Smooth muscle cell of the umbilical artery (primary cell): ENCODE results near the gene ACAT2. TPM values are rescaled to one million over a fixed set of nuclear protein-coding genes. Genes with fewer than 3 reads are reported as not detected.

Experiments
- total RNA-seq: library from RNA; depleted of rRNA; stranded (reverse); fragments of >200 nt; gene quantifications from 2 replicates; pipeline ENCODE4 v1.2.3, GENCODE V29; 2014

ACAT2 gene
- total RNA-seq: 41.0 and 57.5 TPM in 2 replicates

DNA sequence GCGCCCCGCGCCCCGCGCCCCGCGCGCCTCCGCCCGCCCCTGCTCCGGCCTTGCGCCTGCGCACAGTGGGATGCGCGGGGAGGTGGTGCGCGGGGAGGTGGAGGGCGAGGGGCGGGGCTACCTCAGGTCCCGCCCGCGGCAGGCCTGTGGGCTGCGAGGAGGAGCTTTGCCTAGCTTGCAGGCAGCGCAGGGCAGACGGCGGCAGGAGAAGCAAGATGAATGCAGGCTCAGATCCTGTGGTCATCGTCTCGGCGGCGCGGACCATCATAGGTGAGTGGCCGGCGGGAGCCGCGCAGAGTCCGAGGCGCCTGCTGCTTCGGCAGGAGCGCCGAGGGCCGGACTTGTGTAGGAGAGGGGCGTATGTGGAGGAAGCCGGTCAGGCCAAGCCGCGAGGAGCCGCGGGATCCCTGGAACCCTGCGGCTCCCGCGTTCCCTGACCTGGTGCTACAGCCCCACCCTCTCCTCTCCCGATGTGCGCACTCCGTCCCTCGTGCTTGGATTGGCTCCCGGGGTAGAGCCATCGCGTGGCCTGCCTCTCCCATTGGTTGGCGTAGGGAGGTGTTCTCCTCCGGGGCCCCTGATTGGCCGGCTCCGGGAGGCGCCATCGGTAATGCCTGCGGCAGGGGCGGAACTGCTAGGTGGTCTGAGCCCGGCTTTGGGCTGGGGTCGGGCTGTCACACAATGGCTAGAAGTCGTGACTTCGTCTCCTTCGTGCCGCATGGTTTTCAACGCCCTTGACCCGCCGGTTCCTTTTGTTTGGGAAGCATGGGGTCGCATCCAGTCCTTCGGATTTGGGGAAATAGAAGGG is at the start of gene ACAT2:
TSS of gene ACAT2 (plus strand) at position 173 of the 808 bp plus-strand sequence. CDS start at position 216, 43 bp downstream.

DNA sequence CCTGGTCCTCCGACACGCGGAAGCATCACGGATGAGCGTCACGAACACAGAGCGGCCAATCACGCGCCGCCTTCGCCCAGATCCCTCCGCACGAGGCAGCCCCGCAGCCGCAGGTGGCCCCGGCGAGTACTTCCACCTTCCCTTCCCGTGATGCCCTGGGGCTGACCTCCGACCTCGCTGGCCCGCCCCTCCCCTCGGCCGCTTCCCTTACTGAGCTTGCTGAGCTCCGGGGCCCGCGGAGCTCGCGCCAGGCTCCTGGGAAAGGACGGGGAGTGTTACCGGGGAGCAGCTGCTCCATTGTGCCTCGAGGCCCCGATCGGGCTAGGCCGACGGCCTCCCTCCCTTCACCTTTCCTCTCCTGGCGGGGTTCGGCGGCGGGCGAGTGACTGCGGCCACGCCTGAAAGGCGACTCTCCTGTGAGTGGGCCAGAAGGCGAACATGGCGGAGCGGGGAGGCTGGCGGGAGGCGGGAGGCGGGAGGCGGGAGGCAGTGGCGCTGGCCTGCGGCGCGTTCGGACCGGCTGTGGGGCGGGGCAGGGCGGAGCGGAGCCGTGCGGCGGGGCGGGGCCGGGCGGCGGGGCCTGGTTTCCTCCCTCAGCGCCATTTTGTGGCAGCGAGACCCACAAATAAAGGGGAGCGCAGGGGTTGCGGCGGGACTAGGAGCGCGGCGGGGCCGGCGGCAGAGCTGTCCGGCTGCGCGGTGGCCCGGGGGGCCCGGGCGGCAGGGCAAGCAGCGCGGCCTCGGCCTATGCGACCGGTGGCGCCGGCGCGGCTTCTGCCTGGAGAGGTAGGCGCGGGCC is 34.7 kb upstream of the ACAT2 start, which contains the start of gene WTAP:
TSS of gene WTAP (plus strand) at position 589 of the 799 bp plus-strand sequence. CDS start 8,760 bp downstream, outside the sequence.

DNA sequence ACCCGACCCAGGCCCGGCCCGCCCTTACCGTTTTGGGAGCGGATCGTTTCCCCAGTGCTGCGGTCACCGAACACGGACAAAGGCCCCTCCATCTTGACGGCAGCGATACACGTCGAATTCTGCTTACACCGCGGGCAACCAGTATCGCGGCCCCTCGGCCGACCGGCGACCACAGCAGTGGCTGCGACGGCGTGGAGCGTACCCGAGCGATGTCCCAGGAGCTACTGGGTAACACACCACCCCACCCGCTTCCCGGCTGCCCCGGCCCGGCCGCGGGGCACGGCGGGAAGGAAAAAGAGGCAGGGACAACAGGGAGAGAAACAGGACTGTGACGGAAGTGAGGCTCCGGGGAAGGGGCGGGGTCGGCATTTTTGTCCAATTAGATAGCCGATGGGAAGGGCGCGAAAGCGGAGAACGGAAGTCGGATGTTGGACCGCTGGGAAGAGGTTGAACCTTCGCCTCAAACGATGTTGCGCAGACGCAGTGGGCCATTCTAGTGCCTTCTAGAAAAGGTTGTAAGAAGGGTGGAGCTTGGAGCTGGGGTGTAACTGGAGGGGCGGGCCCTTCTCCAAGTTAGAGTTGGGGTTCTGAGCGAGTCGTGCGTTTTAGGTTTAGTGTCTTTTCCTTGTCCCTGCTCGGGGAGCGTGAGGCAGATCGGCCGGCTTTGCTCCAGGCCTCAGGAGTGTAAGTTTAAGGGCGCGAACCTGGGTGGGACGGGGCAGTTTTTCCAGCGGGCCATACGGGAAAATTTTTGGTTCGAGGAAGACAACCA is 27.7 kb downstream of the ACAT2 start, which contains the start of gene TCP1:
TSS of gene TCP1 (minus strand) at position 226 of the 772 bp plus-strand sequence. CDS start at position 92, 134 bp downstream.

DNA sequence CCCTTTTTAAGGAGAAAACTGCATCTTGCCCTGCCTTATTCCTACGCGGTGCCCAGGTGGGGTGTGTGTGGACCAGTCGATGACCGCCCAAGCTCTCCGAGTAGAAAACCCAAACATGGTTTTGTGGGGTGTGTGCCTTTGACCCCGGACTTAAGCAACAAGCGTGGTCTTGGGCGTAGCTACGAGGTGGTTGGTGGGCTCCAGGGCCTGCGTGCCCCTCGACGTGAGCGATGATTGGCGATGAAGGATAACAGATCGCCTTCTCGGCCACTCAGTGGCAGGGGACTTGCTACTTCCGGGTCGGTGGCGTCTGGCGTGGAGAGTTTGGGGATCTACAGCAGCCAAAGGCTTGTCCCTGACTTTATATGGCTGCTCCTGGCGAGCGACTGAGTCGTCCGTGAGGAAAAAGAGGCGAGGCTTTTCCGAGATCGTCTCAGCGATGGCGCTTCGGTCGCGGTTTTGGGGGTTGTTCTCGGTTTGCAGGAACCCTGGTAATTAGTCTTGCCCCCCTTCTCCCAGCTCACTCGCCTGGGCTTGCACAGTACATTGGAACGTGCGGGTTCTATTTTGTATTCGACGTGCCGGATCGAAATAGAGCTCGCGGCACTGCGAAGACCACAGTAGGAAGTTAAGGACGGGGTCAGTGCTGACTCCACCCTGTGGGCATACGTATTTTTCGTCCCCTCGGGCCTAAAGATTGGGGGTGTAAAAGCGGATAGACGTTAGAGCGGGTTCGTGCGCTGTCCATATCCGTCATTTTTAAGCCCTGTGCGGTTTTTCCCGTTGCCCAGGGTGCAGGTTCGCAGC is 28.5 kb downstream of the ACAT2 start, which contains the start of gene MRPL18:
TSS of gene MRPL18 (plus strand) at position 319 of the 807 bp plus-strand sequence. CDS start at position 440, 121 bp downstream.

DNA sequence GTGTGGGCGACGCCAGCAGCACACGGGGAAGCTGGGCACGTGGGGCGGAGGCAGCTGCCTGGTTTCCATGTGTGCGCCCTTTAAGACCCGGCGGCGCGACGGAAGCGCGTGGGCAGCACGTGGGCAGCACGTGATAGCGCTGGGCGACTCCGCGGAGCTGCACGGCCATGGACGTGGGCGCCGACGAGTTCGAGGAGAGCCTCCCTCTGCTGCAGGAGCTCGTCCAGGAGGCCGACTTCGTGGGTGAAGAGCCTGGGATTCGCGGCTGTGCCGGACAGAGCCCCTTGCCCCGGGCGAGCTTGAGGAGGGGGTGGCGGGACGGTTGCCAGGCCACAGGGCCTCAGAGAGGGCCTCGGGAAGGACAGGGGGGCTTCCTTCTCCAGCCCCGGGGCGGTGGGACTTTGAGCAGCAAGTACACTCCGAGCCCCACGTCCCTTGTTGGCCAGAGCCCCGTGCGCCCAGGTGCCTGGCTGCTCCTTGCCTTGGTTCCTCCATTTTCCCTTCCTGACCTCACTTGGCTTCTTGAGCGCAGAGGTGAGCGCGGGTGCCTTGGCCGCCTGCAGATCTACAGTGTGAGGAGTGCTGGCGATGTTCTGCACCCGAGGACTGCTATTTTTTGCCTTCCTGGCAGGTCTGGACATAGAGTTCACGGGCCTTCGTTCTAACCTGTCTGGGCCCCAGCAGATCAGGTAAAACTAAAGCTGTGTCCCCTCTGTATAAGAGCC is 38.5 kb downstream of the ACAT2 start, which contains the start of gene PNLDC1:
TSS of gene PNLDC1 (plus strand) at position 136 of the 725 bp plus-strand sequence. CDS start at position 168, 32 bp downstream.

Other genes starting within 250 kb of the ACAT2 start
- gene SOD2, start 68.8 kb upstream of the ACAT2 start, total RNA-seq: 902 and 4,346 TPM in 2 replicates
- gene WTAP, start 34.5 kb upstream of the ACAT2 start, total RNA-seq: 104 and 136 TPM in 2 replicates
- gene TCP1, start 27.6 kb downstream of the ACAT2 start, total RNA-seq: 228 and 331 TPM in 2 replicates
- gene MRPL18, start 28.4 kb downstream of the ACAT2 start, total RNA-seq: 65.3 and 66.8 TPM in 2 replicates
- 0.28 TPM in 1 of 2 replicates, not detected in the other for gene PNLDC1, start 38.2 kb downstream of the ACAT2 start, total RNA-seq
- gene MAS1, start 128.9 kb downstream of the ACAT2 start, total RNA-seq: under 0.01 TPM in 1 of 2 replicates, not detected in the other
- gene IGF2R, start 207.0 kb downstream of the ACAT2 start, total RNA-seq: 306 and 322 TPM in 2 replicates